Activated CD4-positive, CD25-positive, alpha-beta regulatory T cell treated with anti-CD3 and anti-CD28 coated beads, Interleukin-2, amount 50 U/mL, for 16 hours (primary cell): Measurements from ENCODE around the gene IER2.

ENCODE experiments used
- DNase-seq: peaks from one replicate; pipeline ENCODE4 v3.0.0-alpha.2; 2020; ENCODE audit warnings: low read depth, low spot score

The IER2 gene, protein sequence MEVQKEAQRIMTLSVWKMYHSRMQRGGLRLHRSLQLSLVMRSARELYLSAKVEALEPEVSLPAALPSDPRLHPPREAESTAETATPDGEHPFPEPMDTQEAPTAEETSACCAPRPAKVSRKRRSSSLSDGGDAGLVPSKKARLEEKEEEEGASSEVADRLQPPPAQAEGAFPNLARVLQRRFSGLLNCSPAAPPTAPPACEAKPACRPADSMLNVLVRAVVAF

DNA sequence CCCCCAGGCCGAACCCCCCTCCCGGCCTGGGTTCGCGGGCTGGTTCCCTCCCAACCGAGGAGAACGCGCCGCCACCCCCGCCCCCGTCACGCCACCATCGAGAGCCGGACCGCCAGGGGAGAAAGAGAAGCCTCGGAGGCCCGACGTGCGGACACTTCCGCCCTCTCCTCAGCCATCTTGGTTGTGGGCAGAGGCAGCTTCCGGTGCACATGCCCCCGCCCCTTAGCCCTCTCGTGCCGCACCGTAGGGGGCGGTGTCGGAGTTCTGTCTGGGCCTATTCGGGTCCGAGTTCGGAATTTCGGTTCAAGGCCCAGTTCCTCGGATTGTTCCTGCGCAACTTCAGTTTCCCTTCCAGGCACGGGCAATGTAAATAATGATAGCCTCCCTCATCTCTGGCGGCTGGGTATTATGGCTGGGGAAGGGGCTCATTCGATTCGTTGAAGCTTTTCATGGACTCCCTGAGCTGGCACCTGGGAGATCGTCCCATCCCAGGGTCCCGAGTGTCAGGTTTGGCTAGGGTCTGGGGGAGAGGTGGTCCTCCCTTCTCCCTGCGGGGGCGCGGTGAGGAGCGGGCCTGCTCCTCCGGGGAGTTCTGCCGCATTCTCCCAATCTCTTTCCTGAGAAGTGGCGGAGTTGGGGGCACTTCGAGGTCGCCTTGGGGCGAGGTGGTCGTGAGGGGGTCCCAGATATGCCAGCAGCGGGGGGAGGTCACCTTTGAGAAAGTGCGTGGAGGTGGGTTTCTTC lies at the start of gene IER2, which contains the start of gene STX10:
Gene IER2 (plus strand): TSS at position 225 of the 744 bp plus-strand sequence. CDS start 2,776 bp downstream, outside the sequence.
Gene STX10 (minus strand): TSS at position 189 of the 744 bp plus-strand sequence. CDS start 202 bp downstream, outside the sequence.
- DNase-seq, result peak; percentile 85

DNA sequence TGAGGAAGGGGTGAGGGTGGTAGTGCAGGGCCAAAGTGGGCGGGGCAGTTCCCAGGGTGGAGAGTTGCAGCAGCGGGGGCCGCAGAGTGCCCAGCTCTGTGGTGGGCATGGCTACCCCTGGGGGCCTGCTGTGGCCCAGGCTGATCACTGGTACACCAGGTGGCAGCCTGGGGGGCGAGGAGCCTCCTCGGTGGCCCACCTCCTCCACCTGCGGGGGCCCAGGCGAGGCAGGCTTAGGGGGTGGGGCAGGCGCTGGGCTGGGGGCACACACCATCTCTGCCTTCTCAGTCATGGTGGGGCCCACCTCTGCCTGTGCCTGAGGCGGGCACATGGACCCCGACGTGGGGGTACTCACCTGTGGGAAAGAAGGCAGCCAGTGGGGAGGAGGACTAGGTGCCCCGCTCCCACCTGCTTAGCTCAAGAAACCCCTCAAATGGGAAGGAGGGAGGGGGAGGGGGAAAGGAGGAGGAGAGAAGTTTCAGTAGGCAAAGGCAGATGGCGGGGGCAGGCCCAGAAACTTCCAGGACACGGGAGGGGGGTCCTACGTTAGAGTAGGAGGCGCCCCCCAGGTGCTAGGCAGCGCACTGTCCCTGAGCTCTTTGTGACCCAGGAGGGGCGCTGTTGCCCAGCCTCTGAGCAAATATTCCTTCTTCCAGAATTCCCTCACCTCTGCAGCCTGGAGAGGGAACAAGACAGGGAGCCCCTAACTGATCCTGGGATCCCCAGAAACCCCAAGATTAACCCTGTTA lies 49.2 kb upstream of the IER2 start:
- DNase-seq, result no peak

DNA sequence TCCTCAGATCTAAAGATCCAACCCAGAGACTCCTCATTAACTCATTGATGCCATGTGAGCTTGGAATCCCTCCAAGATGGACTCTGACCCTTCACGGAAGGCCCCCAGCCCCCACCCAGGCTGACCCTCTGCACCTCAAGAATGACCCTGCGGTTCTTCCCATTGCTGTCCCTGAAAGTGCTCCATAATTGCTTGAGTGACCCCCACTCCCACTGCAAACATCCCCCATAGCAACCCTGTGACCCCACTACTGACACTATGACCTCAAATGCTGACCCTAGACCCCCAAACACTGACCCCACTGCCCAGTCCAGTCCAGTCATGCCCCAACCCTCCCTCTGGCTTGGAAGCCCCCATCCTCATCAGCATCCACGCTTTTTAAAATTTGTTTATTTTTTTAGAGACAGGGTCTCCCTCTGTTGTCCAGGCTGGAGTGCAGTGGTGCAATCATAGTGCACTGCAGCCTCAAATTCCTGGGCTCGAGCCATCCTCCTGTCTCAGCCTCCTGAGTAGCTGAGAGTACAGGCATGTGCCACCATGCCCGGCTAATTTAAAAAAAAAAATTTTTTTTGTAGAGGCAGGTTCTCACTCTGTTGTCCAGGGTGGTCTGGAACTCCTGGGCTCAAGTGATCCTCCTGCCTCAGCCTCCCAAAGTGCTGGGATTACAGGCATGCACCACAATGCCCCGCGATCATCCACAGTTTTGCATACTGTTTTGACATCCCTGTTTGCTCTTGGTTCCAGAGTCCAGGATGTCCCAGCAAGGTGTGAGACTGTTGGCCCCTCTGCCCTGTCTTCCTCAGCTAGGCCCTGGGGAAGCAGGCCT lies 48.4 kb upstream of the IER2 start:
- DNase-seq, result no peak

DNA sequence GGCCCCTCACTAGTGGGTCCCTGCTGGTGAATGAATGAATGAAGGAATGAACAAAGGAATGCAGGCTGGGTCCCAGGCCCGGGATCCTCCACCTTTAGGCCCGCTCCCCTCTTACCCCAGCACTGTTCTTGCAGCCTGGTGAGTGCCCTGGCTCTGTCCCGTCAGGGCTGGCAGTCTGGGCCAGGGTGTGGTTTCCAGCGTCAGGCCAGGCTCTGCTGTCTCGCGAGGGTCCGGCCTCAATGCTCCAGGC lies 47.9 kb upstream of the IER2 start:
- DNase-seq, result no peak

DNA sequence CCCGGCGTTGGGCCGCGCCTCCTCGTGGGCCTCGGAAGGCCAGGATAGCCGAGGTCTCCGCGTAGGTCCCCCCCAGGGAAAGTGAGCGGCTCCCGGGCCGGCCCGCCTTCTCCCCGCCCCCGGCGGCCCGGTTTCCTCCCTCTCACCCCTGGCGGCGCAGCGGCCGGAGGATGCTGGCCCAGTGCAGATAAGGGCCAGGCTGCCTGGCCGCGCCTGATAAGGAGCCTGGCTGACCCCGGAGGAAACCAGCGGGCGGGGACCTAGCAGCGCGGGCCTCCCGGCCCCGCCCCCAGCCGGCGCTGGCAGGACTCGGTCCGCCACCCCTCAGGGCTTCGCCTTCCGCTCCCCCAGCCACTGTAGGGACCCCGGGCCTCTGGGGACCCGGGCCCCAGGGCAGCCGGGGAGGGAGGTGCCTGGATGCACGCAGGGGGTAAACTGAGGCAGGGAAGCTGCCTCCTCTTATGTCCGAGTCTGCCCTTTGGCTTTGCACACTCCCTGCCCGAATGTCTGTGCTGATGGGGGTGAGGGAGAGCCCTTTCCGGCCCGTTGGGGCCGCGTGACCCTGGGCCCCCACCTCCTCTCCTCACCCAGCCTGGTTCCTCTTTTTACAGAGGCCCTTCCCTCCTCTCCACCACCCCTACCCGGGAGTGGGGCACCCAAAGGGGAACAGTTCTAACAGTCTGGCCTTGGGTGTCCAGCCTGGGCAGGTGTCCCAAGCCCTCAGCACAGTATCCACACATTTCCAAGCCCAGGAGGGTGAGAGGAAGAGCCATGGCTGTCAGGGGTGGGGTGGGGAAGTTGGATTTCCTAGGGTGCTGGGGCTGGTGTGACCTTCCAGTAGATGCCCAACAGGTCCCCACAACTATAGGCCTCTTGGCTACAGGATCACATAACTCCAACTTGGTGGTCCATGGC lies 47.3 kb upstream of the IER2 start, which contains the start of gene LYL1:
Gene LYL1 (minus strand): TSS at position 193 of the 915 bp plus-strand sequence. CDS start 1,687 bp downstream, outside the sequence.
- DNase-seq, result no peak

DNA sequence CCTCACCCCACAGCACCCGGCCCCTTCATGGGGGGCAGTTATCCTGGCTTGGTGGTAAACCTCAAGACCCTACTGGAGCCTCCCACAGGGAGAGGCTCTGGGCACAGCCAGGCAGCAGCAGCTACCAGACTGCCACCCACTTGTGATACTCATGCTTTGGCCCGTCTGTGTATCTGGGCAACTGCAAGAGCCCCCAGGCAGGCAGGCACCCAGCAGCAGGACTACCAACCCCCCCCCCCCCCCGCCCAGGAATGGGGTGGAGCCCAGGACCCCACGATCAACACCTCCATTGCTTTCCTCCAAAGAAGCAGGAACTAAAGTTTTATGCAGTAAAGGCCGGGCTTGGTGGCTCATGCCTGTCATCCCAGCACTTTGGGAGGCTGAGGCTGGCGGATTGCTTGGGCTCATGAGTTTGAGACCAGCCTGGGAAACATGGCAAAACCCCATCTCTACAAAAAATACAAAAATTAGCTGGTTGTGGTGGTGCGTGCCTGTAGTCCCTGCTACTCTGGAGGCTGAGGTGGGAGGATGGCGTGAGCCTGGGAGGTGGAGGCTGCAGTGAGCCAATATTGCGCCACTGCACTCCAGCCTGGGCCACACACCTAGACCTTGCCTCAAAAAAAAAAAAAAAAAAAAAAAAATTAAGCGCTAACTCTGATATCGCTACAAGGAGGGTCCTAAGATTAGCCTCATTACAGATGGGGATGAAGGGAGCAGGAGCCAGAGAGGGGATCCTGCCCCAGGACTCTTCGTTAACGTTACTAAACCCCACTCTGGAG lies 46.4 kb upstream of the IER2 start:
- DNase-seq, result no peak

DNA sequence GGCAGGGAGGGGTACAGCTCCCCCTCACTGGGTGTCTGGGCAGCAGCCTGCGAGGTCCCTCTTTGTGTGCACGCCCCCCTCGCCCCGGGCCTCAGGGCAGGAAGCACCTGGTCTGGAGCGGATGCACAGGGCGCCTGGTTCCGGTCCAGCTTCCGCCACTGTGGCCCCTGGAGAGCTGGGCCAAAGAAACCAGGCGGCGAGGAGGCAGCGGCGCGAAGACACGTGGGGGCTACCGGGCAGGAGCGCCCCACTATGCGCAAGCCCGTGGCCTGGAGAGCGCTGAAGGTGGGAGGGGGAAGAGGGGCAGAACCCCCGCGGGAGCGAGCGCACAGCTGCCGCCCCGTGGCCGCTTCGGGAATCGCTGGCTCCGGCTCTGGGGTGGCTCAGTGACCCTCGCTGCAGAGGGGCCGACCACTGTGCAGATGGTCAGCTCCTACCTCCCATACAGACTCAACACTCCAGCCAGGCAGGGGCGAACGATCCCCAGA lies 45.8 kb upstream of the IER2 start:
- DNase-seq, result peak; percentile 34

DNA sequence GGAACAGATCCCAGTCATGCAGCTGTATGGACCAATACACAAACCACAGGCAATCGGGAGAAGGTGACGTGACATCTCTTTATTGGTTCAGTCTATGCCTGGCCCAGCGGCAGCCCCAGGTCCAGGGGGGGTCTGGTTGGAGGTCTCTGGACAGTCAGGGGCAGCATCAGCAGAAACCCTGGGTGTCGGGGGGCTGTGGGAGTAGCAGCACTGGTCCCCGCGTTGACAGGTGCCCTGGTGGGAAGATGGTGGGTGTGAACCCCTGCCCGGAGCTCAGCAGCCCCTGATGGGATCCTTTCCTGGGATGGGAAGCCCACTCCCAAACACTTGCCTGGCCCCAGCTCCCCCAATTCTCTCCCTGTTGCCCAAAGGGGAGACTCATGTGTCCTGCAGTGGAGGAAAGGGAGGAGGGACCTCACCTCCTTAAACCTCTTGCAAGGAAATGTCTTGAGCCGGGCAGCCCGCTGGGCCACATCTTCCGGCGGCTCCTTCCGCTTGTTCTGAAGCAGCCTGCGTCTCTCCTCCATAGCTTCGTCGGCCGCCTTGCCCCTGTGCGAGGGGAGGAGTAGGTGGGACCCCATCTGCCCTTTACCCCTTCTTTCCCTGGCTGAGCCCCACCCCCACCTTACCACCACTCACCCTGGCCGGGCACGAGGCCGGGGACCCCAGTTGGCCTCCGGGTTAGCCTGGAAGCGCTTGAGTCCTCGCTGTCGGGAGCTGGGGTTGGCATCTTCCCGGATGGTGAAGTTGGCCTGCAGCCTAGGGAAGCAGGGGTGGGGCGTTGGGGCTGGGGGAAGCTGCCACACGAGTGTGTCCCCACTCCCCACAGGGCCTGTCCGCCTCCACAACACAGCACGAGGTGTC lies 45.1 kb upstream of the IER2 start:
- DNase-seq, result no peak

DNA sequence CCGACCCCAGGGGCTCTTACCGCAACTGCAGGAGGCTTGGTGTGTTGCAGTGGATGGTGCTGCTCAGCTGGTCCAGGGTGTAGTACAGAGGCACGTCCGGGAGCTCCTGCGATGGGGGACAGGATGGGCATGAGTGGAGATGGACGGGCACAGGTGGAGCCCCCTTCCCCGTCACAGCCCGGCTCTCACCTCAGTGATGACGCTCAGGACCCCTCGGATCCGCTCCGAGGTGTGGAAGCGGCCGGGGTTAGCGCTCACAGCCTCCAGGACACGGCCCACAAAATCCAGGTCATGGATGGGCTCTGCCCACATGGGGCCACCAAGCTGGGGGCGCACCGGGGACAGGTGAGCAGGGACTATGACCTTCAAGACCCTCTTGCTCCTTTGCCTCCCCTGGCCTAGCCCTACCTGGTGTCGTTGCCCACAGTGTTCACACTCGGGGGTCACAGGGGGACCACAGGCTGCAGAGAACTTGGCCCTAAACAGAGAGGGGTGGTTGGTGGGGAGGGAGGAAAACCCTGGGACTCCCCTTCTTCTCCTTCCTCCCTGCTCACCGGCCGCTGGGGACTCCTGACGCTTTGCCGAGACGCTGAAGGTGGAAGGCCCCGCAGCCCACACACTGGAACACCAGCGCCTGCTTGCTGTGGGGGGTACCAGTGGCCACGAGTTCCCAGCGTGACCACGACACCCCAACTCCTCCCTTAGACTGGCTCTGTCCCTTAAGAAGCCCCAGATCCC lies 40.7 kb upstream of the IER2 start:
- no peak for DNase-seq

DNA sequence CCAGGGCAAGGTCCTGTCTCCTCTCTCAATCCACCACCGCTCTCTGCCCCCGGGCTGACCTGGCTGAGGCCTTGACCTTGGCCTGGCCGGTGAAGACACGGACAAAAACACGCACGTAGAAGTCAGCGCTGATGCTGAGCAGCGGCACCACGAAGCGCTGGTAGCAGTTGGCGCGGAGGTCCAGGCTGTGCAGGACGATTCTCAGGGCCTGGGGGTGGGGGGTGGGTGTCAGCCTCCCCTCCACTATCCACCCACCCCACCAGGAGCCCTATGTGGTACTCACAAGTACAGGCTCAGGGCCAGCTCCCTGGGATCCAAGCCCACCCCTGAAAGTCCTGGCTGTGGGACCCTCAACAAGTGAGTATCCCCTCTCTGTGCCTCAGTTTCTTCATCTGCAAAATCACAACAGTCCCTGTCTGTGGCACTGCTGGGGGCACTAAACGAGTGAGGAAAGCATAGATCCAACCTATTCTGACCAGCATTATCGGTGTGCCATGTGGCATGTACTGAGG lies 40.1 kb upstream of the IER2 start:
- DNase-seq, result no peak

DNA sequence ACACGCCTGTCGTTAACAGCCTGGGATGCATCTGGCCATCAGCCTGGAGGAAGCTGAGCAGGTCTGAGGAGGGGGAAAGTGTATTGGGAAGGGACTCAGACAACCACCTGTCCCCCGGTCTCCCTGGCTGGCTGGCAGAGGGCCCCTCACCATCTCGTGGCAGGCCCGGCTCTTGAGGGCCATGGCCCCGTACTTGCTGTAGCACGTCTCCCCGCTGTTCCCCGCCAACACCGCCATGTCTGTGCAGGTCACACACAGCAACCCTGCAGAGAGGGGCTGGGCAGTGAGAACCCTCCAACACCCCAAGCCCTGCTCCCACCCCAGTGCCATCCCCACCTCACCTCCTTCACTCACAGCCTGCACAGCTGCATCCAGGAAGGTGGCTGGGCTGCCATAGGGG lies 37.7 kb upstream of the IER2 start:
- DNase-seq, result no peak

DNA sequence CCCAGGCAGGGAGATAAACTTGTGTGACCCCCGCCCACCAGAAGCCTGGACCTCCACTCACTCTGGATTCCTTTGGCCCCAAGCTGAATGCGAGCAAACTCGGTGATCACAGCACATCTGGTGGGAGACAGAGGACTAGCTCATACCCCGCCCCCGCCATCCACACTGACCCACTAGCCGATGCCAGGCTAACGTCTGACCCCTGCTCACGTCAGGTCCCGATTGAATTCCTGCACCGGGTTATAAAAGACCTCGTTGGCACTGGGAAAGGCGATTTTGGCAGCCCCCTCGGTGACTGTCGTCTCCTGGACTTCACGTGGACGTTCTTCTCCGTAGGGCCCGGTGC lies 34.3 kb upstream of the IER2 start:
- no peak for DNase-seq

DNA sequence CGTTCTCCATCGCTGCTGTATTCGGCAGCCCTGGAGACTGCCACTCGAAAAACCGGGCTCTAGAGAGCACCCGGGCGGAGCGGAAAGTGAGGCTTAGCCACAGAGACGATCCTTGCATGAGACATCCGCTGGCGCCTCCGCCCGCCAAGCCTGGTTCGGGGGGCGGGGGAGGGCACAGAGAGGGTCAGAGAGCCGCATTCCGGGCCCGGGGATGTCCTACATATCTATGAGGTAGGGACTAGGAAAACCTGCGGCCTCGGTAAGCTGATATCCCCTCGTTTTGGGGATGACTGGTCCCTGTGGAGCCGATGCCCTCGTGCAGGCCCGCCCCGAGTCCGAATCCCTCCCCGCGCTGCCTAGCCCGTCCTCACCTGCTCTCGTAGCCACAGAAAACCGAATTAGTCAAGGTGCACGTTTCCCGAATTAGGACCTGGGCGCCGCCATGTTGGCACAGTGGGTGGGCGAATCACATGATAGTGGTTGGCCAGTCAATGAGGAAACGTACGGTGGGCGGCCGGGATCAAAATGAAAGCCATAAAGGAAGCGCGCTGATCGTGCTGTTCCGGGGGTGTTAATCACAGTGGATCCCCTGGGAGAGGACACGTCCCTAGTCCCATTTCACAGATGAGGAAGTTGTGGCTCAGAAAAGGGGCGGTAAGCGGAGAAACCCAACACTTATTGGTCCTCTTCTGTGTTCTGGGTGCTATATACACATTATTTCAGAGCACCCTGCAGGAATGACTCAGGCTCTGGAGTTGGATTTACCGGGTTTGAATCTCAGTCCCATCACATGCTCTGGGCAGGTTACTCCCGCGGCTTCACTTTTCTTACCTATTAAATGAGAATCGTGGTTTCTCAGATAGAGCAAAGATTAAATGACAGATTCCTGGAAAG lies 33.7 kb upstream of the IER2 start, which contains the start of gene TRMT1:
Gene TRMT1 (minus strand): TSS at position 459 of the 894 bp plus-strand sequence. CDS start 341 bp downstream, at position 118.
- DNase-seq, result peak; percentile 85

DNA sequence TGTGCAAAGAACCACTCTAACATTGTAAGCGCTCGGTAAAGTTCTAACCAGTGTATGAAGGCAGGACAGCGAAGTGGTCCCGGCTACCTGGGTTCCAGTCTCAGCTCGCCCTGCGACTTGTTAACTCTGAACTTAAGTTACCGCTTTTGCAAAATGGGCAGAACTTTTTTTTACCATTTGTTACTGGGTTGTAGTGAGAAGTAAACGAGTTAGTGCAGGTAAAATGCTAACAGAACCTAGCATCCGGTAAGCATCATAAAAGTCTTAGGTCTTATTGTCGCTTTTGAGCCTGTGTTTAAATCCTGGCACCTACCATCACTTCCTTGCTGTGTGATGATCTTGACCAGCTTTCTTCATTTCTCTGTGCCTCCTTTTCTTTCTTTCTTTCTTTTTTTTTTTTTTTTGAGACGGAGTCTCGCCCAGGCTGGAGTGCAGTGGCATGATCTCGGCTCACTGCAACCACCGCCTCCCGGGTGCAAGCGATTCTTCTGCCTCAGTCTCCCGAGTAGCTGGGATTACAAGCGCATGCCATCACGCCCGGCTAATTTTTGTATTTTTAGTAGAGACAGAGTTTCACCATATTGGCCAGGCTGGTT lies 32.9 kb upstream of the IER2 start:
- DNase-seq, result no peak

DNA sequence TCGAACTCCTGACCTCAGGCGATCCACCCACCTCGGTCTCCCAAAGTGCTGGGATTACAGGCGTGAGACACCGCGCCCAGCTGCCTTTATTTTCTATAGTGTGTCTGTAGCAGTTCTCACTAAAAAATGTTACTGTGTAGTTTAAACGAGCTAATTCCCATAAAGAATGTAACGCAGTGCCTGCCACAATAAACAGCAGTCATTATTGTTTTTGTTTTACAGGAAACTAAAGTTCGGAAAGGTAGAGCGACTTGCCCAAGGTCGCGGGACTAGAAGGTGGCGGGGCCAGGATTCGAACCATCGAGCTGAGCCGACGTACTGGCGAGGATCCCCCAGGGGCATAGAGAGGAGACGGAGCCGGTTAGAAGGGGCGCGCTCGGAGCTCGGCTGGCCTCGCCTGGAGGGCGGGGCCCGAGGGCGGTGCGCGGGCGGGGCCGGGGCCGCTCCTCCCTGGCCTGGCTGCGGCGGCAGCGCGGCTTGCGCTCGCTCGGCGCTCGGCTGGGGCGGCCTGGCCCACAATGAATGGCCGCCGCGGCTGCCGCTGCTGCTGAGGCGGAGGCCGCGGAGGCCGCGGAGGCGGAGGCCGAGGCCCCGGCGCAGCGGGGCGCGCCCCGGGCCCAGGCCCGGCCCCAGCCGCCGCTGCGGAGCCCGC lies 32.3 kb upstream of the IER2 start, which contains the start of gene NACC1:
Gene NACC1 (plus strand): TSS at position 493 of the 652 bp plus-strand sequence. CDS start 16,944 bp downstream, outside the sequence.
- DNase-seq, result peak; percentile 78
